Bronchial epithelial cell (primary cell): ENCODE measurements around the gene TMEM203. TPM values are rescaled to one million over a fixed set of nuclear protein-coding genes. Genes with fewer than 3 reads are reported as not detected.

Experiments
- DNase-seq: peaks from one replicate; pipeline ENCODE4 v3.0.0-alpha.2; 2010; ENCODE audit warnings: low read depth
- FAIRE-seq: peaks from 2 replicates; lab custom pipeline; 2011; peaks lifted over from hg19 to GRCh38; lab: Jason Lieb, UNC
- H3K27me3 ChIP-seq: 2 replicates; pipeline ENCODE4 v1.5.1; 2011; ENCODE audit warnings: low read length; ENCODE audit not compliant: control insufficient read depth, insufficient read depth
- H3K36me3 ChIP-seq: 2 replicates; pipeline ENCODE4 v1.5.1; 2011; ENCODE audit warnings: low read length; ENCODE audit not compliant: control insufficient read depth, insufficient read depth
- H3K4me3 ChIP-seq: 2 replicates; pipeline ENCODE4 v1.5.1; 2011; ENCODE audit warnings: mild to moderate bottlenecking, low read depth, low read length, control low read depth
- CTCF ChIP-seq: IDR thresholded peaks from 2 replicates; pipeline ENCODE4 v1.5.1; 2011; ENCODE audit warnings: mild to moderate bottlenecking, moderate library complexity, low read length, control low read depth, inconsistent platforms; ENCODE audit not compliant: insufficient read depth, severe bottlenecking
- total RNA-seq: library from RNA; depleted of rRNA; stranded (reverse); fragments of >200 nt; gene quantifications from 2 replicates; pipeline ENCODE4 v1.2.1, GENCODE V29; 2014

The TMEM203 gene
- total RNA-seq, 1 donor from 2014 or later, result 39.2 TPM

DNA sequence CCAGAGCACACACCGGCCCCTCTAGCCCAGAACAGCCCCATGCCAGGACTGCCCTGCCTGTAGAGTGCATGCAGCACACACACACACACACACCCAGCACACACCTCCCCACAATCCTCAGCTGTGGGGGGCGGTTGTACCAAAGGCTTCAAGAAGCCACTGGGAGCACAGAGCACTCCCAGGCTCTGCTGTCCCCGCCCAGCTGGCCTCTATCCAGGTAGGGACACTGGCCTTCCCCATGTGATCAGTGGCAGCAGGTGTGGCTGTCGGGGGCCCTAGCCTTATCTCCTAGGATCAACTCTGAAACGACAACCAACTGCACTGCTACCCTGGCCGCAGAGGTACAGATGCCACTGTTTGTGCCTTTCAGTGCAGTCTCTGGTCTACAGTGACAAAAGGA is 19.1 kb downstream of the TMEM203 start:
- H3K36me3 ChIP-seq, result peaks cover 39% of the 10 kb centered on the region
- no peak for FAIRE-seq

GRCh38 chr9:137185921-137186320 is 19.5 kb downstream of the TMEM203 start:
- H3K27me3 ChIP-seq, result no peaks in the 10 kb centered on the region
- no peak overlapping the region for H3K4me3 ChIP-seq
- DNase-seq, result no peak
- no peak for TF ChIP-seq CTCF
- FAIRE-seq, result no peak
- peaks cover 42% of the 10 kb centered on the region for H3K36me3 ChIP-seq

More for the DNA sequence above, 19.1 kb downstream of the TMEM203 start:
- DNase-seq, result no peak
- Histone ChIP-seq H3K4me3 (no peak overlapping the region), H3K27me3 (no peaks in the 10 kb centered on the region)
- TF ChIP-seq CTCF, result no peak

GRCh38 chr9:137184881-137185660 is 20.4 kb downstream of the TMEM203 start:
- Histone ChIP-seq H3K36me3 (peaks cover 40% of the 10 kb centered on the region), H3K4me3 (no peak overlapping the region), H3K27me3 (no peaks in the 10 kb centered on the region)
- FAIRE-seq (no peak), DNase-seq (no peak)
- TF ChIP-seq CTCF, result no peak

DNA sequence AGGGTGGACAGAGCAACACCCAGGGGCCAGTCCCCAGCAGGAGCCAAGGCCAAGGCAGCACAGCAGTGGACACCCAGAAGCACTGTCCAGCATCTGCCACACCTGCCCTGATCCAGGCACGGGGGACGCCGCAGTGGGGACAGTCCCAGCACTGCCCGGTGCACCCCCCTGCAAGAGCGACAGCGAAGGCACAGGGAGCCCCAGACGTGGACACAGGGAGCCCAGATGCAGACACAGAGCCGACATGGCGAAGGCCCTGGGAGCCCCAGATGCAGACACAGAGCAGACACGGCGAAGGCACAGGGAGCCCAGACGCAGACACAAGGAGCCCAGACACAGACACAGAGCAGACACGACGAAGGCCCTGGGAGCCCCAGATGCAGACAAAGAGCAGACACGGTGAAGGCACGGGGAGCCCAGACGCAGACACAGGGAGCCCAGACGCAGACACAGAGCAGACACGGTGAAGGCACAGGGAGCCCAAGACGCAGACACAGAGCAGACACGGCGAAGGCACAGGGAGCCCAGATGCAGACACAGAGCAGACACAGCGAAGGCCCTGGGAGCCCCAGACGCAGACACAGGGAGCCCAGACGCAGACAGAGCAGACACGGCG is 21.4 kb downstream of the TMEM203 start:
- Histone ChIP-seq H3K27me3 (no peaks in the 10 kb centered on the region), H3K36me3 (peaks cover 38% of the 10 kb centered on the region), H3K4me3 (no peak overlapping the region)
- FAIRE-seq (no peak), DNase-seq (no peak)
- no peak for TF ChIP-seq CTCF

- Histone ChIP-seq H3K36me3 (peaks cover 38% of the 10 kb centered on the region), H3K4me3 (no peak overlapping the region), H3K27me3 (no peaks in the 10 kb centered on the region)
- TF ChIP-seq CTCF, result no peak
- no peak for DNase-seq
- no peak for FAIRE-seq
These were observed 22.6 kb downstream of the TMEM203 start for GRCh38 chr9:137182836-137183235.
